DND-41 (cell line): ENCODE data around the gene TRIM31.

Source experiments
- ATAC-seq: fragments of 200-7000 bp; cut with Tn5 transposase; 3 replicates; pipeline ENCODE4 v1.9.1; 2021; ENCODE audit warnings: low read depth; ENCODE audit not compliant: insufficient read depth
- DNase-seq: peaks from one replicate; pipeline ENCODE4 v3.0.0-alpha.2; 2020
- H2AFZ ChIP-seq: 2 replicates; pipeline ENCODE4 v1.6.0; 2012; ENCODE audit warnings: low read depth, low read length
- H3K27ac ChIP-seq: 2 replicates; pipeline ENCODE4 v1.5.1; 2012; ENCODE audit warnings: low read length, inconsistent platforms
- H3K27me3 ChIP-seq: fragments of 200-600 bp; sonication (generic); 2 replicates; pipeline ENCODE4 v1.6.0; 2012; ENCODE audit warnings: low read length, mild to moderate bottlenecking, inconsistent platforms; ENCODE audit not compliant: insufficient read depth, poor library complexity
- H3K36me3 ChIP-seq: 2 replicates; pipeline ENCODE4 v1.5.1; 2012; ENCODE audit warnings: low read length, inconsistent platforms; ENCODE audit not compliant: insufficient read depth
- H3K4me1 ChIP-seq: 2 replicates; pipeline ENCODE4 v1.5.1; 2012; ENCODE audit warnings: mild to moderate bottlenecking, low read length; ENCODE audit not compliant: insufficient read depth
- H3K4me2 ChIP-seq: 2 replicates; pipeline ENCODE4 v1.6.0; 2012; ENCODE audit warnings: mild to moderate bottlenecking, moderate library complexity, low read length, inconsistent platforms; ENCODE audit not compliant: insufficient read depth
- H3K4me3 ChIP-seq, 2 experiments: fragments of 200-600 bp in 1 of 2; shearing (Covaris generic) in 1 of 2; 2 replicates each; pipeline ENCODE4 v1.5.1; 2012 to 2016; ENCODE audit warnings: inconsistent platforms in 2 of 2, low read length in 2 of 2, mild to moderate bottlenecking in 2 of 2, low read depth in 1 of 2, moderate library complexity in 1 of 2
- H3K79me2 ChIP-seq: 2 replicates; pipeline ENCODE4 v1.6.0; 2012; ENCODE audit warnings: low read length, inconsistent platforms; ENCODE audit not compliant: insufficient read depth
- H3K9ac ChIP-seq: 2 replicates; pipeline ENCODE4 v1.6.0; 2012; ENCODE audit warnings: low read depth, mild to moderate bottlenecking, inconsistent platforms, low read length, moderate library complexity
- H3K9me3 ChIP-seq: 2 replicates; pipeline ENCODE4 v1.5.1; 2012; ENCODE audit warnings: low read length, moderate library complexity, mild to moderate bottlenecking, inconsistent platforms; ENCODE audit not compliant: insufficient read depth, severe bottlenecking
- H4K20me1 ChIP-seq: 2 replicates; pipeline ENCODE4 v1.6.0; 2012; ENCODE audit warnings: low read length; ENCODE audit not compliant: insufficient read depth
- EZH2 ChIP-seq: IDR thresholded peaks from 3 replicates; pipeline ENCODE4 v1.6.1; 2012; ENCODE audit warnings: borderline replicate concordance, low read depth, mild to moderate bottlenecking, moderate library complexity, low read length, inconsistent platforms; ENCODE audit not compliant: severe bottlenecking
- TF ChIP-seq, protein P1 (sequence below): IDR thresholded peaks from 2 replicates; pipeline ENCODE4 v1.5.1; 2012; ENCODE audit warnings: borderline replicate concordance, low read length, moderate library complexity, mild to moderate bottlenecking; ENCODE audit not compliant: poor library complexity, severe bottlenecking; ENCODE audit errors: extremely low read depth

TRIM31 gene

GRCh38 chr6:30129265-30130178, 16.6 kb upstream of the TRIM31 start:
- no peak for TF ChIP-seq EZH2
- TF ChIP-seq, protein P1, sequence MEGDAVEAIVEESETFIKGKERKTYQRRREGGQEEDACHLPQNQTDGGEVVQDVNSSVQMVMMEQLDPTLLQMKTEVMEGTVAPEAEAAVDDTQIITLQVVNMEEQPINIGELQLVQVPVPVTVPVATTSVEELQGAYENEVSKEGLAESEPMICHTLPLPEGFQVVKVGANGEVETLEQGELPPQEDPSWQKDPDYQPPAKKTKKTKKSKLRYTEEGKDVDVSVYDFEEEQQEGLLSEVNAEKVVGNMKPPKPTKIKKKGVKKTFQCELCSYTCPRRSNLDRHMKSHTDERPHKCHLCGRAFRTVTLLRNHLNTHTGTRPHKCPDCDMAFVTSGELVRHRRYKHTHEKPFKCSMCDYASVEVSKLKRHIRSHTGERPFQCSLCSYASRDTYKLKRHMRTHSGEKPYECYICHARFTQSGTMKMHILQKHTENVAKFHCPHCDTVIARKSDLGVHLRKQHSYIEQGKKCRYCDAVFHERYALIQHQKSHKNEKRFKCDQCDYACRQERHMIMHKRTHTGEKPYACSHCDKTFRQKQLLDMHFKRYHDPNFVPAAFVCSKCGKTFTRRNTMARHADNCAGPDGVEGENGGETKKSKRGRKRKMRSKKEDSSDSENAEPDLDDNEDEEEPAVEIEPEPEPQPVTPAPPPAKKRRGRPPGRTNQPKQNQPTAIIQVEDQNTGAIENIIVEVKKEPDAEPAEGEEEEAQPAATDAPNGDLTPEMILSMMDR = no peak
- no peak overlapping the region for H3K27ac ChIP-seq
- H3K4me2 ChIP-seq = no peak overlapping the region
- H3K36me3 ChIP-seq = no peaks in the 10 kb centered on the region
- ATAC-seq = no peak
- H3K79me2 ChIP-seq = no peaks in the 10 kb centered on the region
- no peak overlapping the region for H2AFZ ChIP-seq
- no peaks in the 10 kb centered on the region for H3K9me3 ChIP-seq
- peaks cover 5% of the 10 kb centered on the region for H3K4me1 ChIP-seq
- no peak overlapping the region for H3K4me3 ChIP-seq
- H3K9ac ChIP-seq = no peak overlapping the region
- DNase-seq = no peak
- no peaks in the 10 kb centered on the region for H4K20me1 ChIP-seq
- H3K27me3 ChIP-seq = peaks cover 20% of the 10 kb centered on the region

- Histone ChIP-seq H3K9ac (no peak overlapping the region), H3K9me3 (no peaks in the 10 kb centered on the region), H3K4me1 (peaks cover 5% of the 10 kb centered on the region), H2AFZ (no peak overlapping the region), H4K20me1 (no peaks in the 10 kb centered on the region), H3K4me3 (no peak overlapping the region), H3K27me3 (peaks cover 23% of the 10 kb centered on the region), H3K79me2 (no peaks in the 10 kb centered on the region), H3K27ac (no peak overlapping the region), H3K36me3 (no peaks in the 10 kb centered on the region), H3K4me2 (no peak overlapping the region)
- ATAC-seq (no peak), DNase-seq (no peak)
- TF ChIP-seq EZH2 = no peak
- TF ChIP-seq, protein P1 = no peak
Observed at GRCh38 chr6:30127238-30128093, 14.6 kb upstream of the TRIM31 start.

GRCh38 chr6:30122515-30122914, 9.6 kb upstream of the TRIM31 start:
- no peaks in the 10 kb centered on the region for H3K4me1 ChIP-seq
- H3K36me3 ChIP-seq = no peaks in the 10 kb centered on the region
- DNase-seq (no peak), ATAC-seq (no peak)
- H4K20me1 ChIP-seq = no peaks in the 10 kb centered on the region
- H3K27me3 ChIP-seq = peaks cover 22% of the 10 kb centered on the region
- no peak overlapping the region for H3K9ac ChIP-seq
- H3K79me2 ChIP-seq = no peaks in the 10 kb centered on the region
- no peak overlapping the region for H3K4me2 ChIP-seq
- H3K9me3 ChIP-seq = no peaks in the 10 kb centered on the region
- no peak overlapping the region for H3K27ac ChIP-seq
- H2AFZ ChIP-seq = no peak overlapping the region
- H3K4me3 ChIP-seq = no peak overlapping the region
- TF ChIP-seq, protein P1 = no peak
- TF ChIP-seq EZH2 = no peak
